AG08396 (cell line): ENCODE measurements around the gene PDE6A.
A peak's percentile ranks its signal among the peaks of the same experiment; 100 is the strongest.
"Not testable (repeated sequence)": the region's sequence is repeated elsewhere in the genome, so short reads cannot be mapped to it uniquely, and the experiment has no call there.

Experiments used
- DNase-seq: peaks from one replicate; pipeline ENCODE4 v3.0.0; 2012; ENCODE audit warnings: low spot score, mixed read lengths

Gene PDE6A

GRCh38 chr5:149894237-149894636, 50.4 kb downstream of the PDE6A start:
- no peak for DNase-seq

GRCh38 chr5:149893403-149893931, 51.1 kb downstream of the PDE6A start:
- DNase-seq = no peak

- no peak for DNase-seq
These were observed 52.0 kb downstream of the PDE6A start for GRCh38 chr5:149892594-149892993.

GRCh38 chr5:149888280-149888679, 56.3 kb downstream of the PDE6A start:
- no peak for DNase-seq

- DNase-seq = peak; percentile 22
These were observed 56.9 kb downstream of the PDE6A start for GRCh38 chr5:149887622-149888183.

GRCh38 chr5:149886692-149887470, 57.7 kb downstream of the PDE6A start:
- no peak for DNase-seq

- DNase-seq = no peak
These were observed 58.5 kb downstream of the PDE6A start for GRCh38 chr5:149886060-149886459.

- DNase-seq = no peak
These were observed 59.1 kb downstream of the PDE6A start for GRCh38 chr5:149885513-149885912.

- no peak for DNase-seq
These were observed 61.0 kb downstream of the PDE6A start for GRCh38 chr5:149883550-149883949.

GRCh38 chr5:149882633-149883032, 62.0 kb downstream of the PDE6A start:
- DNase-seq = not testable (repeated sequence)

- no peak for DNase-seq
These were observed 62.7 kb downstream of the PDE6A start for GRCh38 chr5:149881874-149882273.

GRCh38 chr5:149881069-149881622, 63.4 kb downstream of the PDE6A start:
- no peak for DNase-seq

GRCh38 chr5:149879593-149879992, 65.0 kb downstream of the PDE6A start:
- DNase-seq = not testable (repeated sequence)

GRCh38 chr5:149878371-149878770, 66.2 kb downstream of the PDE6A start:
- DNase-seq = no peak

GRCh38 chr5:149873896-149874295, 70.7 kb downstream of the PDE6A start:
- DNase-seq = no peak

GRCh38 chr5:149872351-149873040, 72.1 kb downstream of the PDE6A start:
- no peak for DNase-seq

GRCh38 chr5:149871471-149871870, 73.1 kb downstream of the PDE6A start:
- DNase-seq = no peak

GRCh38 chr5:149870697-149871096, 73.9 kb downstream of the PDE6A start:
- no peak for DNase-seq

- DNase-seq = no peak
These were observed 74.4 kb downstream of the PDE6A start for GRCh38 chr5:149870232-149870631.

GRCh38 chr5:149869411-149869821, 75.2 kb downstream of the PDE6A start:
- no peak for DNase-seq

- no peak for DNase-seq
These were observed 78.8 kb downstream of the PDE6A start for GRCh38 chr5:149865746-149866145.

GRCh38 chr5:149863830-149864229, 80.8 kb downstream of the PDE6A start:
- DNase-seq = no peak

- no peak for DNase-seq
These were observed 81.4 kb downstream of the PDE6A start for GRCh38 chr5:149863176-149863575.
